ENCODE data around the gene IQCN. TPM values are rescaled to one million over a fixed set of nuclear protein-coding genes. Genes with fewer than 3 reads are reported as not detected.

Gene IQCN
- total and polyA plus RNA-seq, 2 experiments from 2014 or later, result 0.35 TPM; not detected in 1

DNA sequence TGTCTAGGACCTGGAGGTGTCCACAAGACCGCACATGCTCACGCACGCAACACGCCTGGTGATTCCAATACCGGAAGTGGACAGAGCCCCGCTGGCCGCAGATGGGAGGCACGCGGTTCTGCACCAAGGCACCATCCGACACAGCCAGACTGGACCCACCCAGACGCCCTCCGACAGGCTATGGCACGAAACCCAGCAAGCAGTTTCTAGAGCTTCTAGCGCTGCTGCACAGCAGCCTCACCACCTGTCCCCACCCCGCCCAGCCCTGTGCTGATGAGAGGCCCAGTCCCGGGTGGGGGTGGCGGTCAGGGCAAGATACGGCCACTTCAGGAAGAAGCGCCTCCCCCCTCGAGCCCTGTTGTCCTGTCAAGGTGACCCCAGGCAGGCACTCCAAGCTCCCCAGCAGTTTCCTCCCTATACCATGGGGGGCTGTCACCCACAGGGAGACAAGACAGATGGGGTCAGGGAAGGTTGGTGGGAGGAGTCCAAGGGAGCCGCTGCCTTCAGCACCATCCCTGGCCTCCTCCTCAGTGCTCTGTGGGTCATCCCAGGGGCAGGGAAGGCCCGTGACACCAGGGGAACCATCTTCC, 37.3 kb upstream of the IQCN start (continued):
- TF ChIP-seq, protein P1, sequence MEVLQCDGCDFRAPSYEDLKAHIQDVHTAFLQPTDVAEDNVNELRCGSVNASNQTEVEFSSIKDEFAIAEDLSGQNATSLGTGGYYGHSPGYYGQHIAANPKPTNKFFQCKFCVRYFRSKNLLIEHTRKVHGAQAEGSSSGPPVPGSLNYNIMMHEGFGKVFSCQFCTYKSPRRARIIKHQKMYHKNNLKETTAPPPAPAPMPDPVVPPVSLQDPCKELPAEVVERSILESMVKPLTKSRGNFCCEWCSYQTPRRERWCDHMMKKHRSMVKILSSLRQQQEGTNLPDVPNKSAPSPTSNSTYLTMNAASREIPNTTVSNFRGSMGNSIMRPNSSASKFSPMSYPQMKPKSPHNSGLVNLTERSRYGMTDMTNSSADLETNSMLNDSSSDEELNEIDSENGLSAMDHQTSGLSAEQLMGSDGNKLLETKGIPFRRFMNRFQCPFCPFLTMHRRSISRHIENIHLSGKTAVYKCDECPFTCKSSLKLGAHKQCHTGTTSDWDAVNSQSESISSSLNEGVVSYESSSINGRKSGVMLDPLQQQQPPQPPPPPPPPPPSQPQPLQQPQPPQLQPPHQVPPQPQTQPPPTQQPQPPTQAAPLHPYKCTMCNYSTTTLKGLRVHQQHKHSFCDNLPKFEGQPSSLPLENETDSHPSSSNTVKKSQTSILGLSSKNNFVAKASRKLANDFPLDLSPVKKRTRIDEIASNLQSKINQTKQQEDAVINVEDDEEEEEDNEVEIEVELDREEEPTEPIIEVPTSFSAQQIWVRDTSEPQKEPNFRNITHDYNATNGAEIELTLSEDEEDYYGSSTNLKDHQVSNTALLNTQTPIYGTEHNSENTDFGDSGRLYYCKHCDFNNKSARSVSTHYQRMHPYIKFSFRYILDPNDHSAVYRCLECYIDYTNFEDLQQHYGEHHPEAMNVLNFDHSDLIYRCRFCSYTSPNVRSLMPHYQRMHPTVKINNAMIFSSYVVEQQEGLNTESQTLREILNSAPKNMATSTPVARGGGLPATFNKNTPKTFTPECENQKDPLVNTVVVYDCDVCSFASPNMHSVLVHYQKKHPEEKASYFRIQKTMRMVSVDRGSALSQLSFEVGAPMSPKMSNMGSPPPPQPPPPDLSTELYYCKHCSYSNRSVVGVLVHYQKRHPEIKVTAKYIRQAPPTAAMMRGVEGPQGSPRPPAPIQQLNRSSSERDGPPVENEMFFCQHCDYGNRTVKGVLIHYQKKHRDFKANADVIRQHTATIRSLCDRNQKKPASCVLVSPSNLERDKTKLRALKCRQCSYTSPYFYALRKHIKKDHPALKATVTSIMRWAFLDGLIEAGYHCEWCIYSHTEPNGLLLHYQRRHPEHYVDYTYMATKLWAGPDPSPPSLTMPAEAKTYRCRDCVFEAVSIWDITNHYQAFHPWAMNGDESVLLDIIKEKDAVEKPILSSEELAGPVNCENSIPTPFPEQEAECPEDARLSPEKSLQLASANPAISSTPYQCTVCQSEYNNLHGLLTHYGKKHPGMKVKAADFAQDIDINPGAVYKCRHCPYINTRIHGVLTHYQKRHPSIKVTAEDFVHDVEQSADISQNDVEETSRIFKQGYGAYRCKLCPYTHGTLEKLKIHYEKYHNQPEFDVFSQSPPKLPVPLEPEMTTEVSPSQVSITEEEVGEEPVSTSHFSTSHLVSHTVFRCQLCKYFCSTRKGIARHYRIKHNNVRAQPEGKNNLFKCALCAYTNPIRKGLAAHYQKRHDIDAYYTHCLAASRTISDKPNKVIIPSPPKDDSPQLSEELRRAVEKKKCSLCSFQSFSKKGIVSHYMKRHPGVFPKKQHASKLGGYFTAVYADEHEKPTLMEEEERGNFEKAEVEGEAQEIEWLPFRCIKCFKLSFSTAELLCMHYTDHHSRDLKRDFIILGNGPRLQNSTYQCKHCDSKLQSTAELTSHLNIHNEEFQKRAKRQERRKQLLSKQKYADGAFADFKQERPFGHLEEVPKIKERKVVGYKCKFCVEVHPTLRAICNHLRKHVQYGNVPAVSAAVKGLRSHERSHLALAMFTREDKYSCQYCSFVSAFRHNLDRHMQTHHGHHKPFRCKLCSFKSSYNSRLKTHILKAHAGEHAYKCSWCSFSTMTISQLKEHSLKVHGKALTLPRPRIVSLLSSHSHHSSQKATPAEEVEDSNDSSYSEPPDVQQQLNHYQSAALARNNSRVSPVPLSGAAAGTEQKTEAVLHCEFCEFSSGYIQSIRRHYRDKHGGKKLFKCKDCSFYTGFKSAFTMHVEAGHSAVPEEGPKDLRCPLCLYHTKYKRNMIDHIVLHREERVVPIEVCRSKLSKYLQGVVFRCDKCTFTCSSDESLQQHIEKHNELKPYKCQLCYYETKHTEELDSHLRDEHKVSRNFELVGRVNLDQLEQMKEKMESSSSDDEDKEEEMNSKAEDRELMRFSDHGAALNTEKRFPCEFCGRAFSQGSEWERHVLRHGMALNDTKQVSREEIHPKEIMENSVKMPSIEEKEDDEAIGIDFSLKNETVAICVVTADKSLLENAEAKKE (CRISPR knock-in tag; IDR thresholded peaks at IDR 0.05), result no peak
- TF ChIP-seq NANOG (IDR thresholded peaks at IDR 0.05; ENCODE audit: borderline replicate concordance) (no peak), ZNF114 (CRISPR knock-in tag; IDR thresholded peaks at IDR 0.05) (no peak), JUNB (IDR thresholded peaks at IDR 0.05; ENCODE audit: unreplicated experiment) (no peak)

DNA sequence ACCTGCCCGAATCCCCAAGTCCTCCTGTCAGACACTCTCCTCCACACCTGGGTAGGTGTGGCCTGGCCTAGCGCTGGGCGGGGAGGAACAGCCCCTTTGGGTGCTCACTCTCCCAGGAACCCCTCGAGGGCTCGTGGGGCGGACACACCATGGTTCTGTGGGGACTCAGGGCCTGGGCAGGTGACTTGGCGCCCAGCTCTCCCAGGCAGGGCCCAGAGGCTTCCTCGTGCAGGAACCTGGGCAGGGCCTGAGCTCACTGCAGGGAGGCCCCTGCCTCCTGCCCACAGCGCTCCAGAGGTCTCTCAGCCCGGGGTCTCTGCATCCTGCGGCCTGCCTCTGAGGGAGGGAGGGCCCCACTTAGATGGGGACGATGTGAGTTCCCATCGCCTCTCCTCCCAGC, 36.7 kb upstream of the IQCN start:
- Mint-ChIP-seq H3K27ac (no peak overlapping the region; the same call in 1 of the 2 replicates), H3K27me3 (ENCODE audit: insufficient read depth, low read depth, poor library complexity) (peaks cover 13% of the 10 kb centered on the region), H3K36me3 (ENCODE audit: low read depth) (peaks cover 59% of the 10 kb centered on the region), H3K4me3 (no peak overlapping the region), H3K4me1 (peaks cover 12% of the 10 kb centered on the region), H3K9me3 (no peaks in the 10 kb centered on the region)
- H3F3A ChIP-seq (replicated peaks; ENCODE audit: low read depth), result peaks cover 14% of the 10 kb centered on the region; the same call in 1 of the 2 replicates
- H3K36me3 ChIP-seq (ENCODE audit: insufficient read depth), result peaks cover 17% of the 10 kb centered on the region; the same call in 1 of the 2 replicates
- H3K4me3 ChIP-seq, result no peak overlapping the region
- no peak overlapping the region for H3K4me2 ChIP-seq
- H4K20me1 ChIP-seq (replicated peaks; ENCODE audit: insufficient read depth), result peaks cover 4% of the 10 kb centered on the region
- H3K4me1 ChIP-seq (ENCODE audit: insufficient read depth), result peaks cover 4% of the 10 kb centered on the region; the same call in 1 of the 2 replicates
- TF ChIP-seq POLR2AphosphoS5 (IDR thresholded peaks at IDR 0.05; ENCODE audit: low read depth) (no peak), STAT1 (IDR thresholded peaks at IDR 0.05; ENCODE audit: unreplicated experiment) (no peak), EZH2phosphoT487 (IDR thresholded peaks at IDR 0.05; ENCODE audit: unreplicated experiment) (no peak)
- TF ChIP-seq, protein P1 (CRISPR knock-in tag; IDR thresholded peaks at IDR 0.05), result no peak
- no peak overlapping the region for H2AFZ ChIP-seq
- DNase-seq (ENCODE audit: low spot score) (no peak), ATAC-seq (no peak)
- no peak overlapping the region for H3K27ac ChIP-seq (ENCODE audit: low read depth)
- 0 out of 2 replicates have a peak, but pooled peaks cover 8% of the 10 kb centered on the region for H3K79me2 ChIP-seq (replicated peaks; ENCODE audit: insufficient read depth)
- no peaks in the 10 kb centered on the region for H3K27me3 ChIP-seq (ENCODE audit: insufficient read depth)
- H3K9me2 ChIP-seq (ENCODE audit: insufficient read depth), result no peaks in the 10 kb centered on the region
